Mucosa of rectum (tissue), 2 donors: ENCODE data around the gene UGT1A4.

Experiments used
- H3K27ac ChIP-seq, 2 donors: one replicate each; pipeline ENCODE4 v1.7.0; 2013; ENCODE audit warnings: inconsistent platforms in 2 of 2, low read depth in 2 of 2, low read length in 2 of 2
- H3K27me3 ChIP-seq, 2 donors: one replicate each; pipeline ENCODE4 v1.7.0; 2013; ENCODE audit warnings: low read length in 2 of 2; ENCODE audit not compliant: control insufficient read depth in 2 of 2, insufficient read depth in 2 of 2
- H3K36me3 ChIP-seq, 2 donors: one replicate each; pipeline ENCODE4 v1.7.0; 2013; ENCODE audit warnings: low read length in 2 of 2; ENCODE audit not compliant: control insufficient read depth in 2 of 2, insufficient read depth in 2 of 2
- H3K4me1 ChIP-seq, 2 donors: one replicate each; pipeline ENCODE4 v1.7.0; 2013; ENCODE audit warnings: low read length in 2 of 2, mild to moderate bottlenecking in 1 of 2; ENCODE audit not compliant: control insufficient read depth in 2 of 2, insufficient read depth in 2 of 2
- H3K4me3 ChIP-seq, 2 donors: one replicate each; pipeline ENCODE4 v1.7.0; 2013; ENCODE audit warnings: low read length in 2 of 2
- H3K9ac ChIP-seq, 2 donors: one replicate each; pipeline ENCODE4 v1.7.0; 2013; ENCODE audit warnings: low read length in 2 of 2, low read depth in 1 of 2, mild to moderate bottlenecking in 1 of 2
- H3K9me3 ChIP-seq, 2 donors: one replicate each; pipeline ENCODE4 v1.7.0; 2013; ENCODE audit warnings: low read length in 2 of 2; ENCODE audit not compliant: control insufficient read depth in 2 of 2
- donor health status: healthy.
- donor health status: Normal muscosa, but diverticular disease.

The UGT1A4 gene

DNA sequence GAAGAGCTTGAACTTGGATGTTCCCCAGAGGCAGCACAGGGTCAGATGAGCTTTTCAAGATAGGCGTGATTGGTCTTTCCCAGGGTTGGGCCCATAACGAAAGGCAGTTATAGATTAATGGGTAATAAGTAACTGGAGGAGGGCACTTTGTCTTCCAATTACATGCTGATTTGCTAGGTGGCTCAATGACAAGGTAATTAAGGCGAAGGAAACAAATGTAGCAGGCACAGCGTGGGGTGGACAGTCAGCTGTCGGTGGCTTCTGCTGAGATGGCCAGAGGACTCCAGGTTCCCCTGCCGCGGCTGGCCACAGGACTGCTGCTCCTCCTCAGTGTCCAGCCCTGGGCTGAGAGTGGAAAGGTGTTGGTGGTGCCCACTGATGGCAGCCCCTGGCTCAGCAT lies at the start of gene UGT1A4:
Gene UGT1A4 (plus strand): TSS at position 185 of the 400 bp plus-strand sequence. CDS start 85 bp downstream, at position 270.
- H3K27ac ChIP-seq, result no peak within 1 kb of the TSS
- no peaks in the 10 kb centered on the region for H3K4me1 ChIP-seq
- no peaks in the 10 kb centered on the region for H3K9me3 ChIP-seq
- no peaks in the 10 kb centered on the region for H3K27me3 ChIP-seq
- H3K4me3 ChIP-seq, result no peak within 1 kb of the TSS
- no peak within 1 kb of the TSS for H3K9ac ChIP-seq
- H3K36me3 ChIP-seq, result no peaks in the 10 kb centered on the region

DNA sequence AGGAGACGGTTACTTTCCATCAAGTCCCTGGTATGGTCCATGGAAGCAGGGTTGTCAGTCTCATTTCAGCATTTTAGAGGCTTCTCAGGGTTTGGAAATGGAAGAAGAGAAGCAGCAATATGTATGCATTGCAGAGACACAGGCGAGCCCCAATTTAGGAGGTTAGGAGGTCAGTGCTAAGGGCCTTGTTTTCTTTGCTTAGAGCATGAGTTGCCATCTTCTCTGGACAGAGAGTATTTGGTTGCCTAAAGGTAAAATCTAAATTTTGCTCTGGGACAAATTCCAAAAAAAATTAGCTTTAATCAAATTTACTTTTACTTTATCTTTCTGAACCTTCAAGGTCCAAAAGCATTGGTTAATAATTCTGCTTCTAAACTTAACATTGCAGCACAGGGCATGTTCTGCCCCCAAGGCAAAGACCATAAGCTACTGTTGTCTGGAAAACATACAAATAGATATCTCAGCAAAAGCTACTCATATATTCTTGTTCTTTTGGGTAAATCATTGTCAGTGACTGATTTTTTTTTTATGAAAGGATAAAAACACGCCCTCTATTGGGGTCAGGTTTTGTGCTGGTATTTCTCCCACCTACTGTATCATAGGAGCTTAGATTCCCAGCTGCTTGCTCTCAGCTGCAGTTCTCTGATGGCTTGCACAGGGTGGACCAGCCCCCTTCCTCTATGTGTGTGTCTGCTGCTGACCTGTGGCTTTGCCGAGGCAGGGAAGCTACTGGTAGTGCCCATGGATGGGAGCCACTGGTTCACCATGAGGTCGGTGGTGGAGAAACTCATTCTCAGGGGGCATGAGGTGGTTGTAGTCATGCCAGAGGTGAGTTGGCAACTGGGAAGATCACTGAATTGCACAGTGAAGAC lies 47.0 kb upstream of the UGT1A4 start, which contains the start of gene UGT1A9:
Gene UGT1A9 (plus strand): TSS at position 609 of the 872 bp plus-strand sequence. CDS start 37 bp downstream, at position 646.
- Histone ChIP-seq H3K27ac (no peak within 1 kb of the TSS), H3K27me3 (no peaks in the 10 kb centered on the region), H3K9ac (no peak within 1 kb of the TSS), H3K36me3 (no peaks in the 10 kb centered on the region), H3K4me3 (no peak within 1 kb of the TSS), H3K9me3 (no peaks in the 10 kb centered on the region), H3K4me1 (no peaks in the 10 kb centered on the region)

DNA sequence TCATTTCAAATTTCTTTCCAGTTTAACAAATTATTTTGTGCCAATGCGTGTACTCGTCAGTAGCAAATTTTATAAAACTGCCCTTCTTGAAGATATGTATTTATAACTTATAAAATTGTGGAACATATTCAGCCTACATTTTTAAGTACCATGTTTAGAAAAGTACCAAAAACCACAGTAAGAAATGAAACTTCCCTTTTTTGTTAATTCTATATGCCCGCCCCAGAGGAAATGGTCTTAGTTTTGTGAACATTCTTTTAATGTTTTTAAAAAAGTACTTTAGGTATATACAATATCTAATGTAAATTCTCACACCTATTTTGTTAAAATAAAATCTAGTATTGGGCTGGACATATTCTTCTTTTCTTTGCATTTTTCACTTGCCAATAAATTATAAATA lies 45.6 kb upstream of the UGT1A4 start:
- no peak overlapping the region for H3K27ac ChIP-seq
- no peak overlapping the region for H3K9ac ChIP-seq
- no peak overlapping the region for H3K4me3 ChIP-seq
- H3K4me1 ChIP-seq, result no peaks in the 10 kb centered on the region
- no peaks in the 10 kb centered on the region for H3K36me3 ChIP-seq
- H3K27me3 ChIP-seq, result no peaks in the 10 kb centered on the region
- no peaks in the 10 kb centered on the region for H3K9me3 ChIP-seq

DNA sequence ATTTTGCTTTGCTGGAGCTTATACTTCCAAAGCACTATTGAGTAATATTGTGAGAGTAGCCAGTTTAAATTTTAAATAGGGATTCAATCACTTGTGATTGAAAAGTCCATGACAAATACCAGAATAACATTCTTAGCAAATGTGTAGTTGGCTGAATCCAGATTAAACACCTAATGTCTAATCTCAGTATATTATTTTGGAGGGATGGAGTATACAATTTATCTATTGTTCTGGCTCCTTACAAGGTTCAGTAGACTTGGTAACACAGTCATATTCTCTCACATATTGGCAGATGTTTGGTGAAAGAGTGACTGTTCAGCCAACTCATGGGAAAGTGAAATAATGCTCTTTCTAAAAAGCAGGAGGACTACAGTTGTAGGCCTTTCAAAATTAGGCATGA lies 44.6 kb upstream of the UGT1A4 start:
- Histone ChIP-seq H3K9ac (no peak overlapping the region), H3K4me3 (no peak overlapping the region), H3K27me3 (no peaks in the 10 kb centered on the region), H3K27ac (no peak overlapping the region), H3K4me1 (no peaks in the 10 kb centered on the region), H3K9me3 (no peaks in the 10 kb centered on the region), H3K36me3 (no peaks in the 10 kb centered on the region)

DNA sequence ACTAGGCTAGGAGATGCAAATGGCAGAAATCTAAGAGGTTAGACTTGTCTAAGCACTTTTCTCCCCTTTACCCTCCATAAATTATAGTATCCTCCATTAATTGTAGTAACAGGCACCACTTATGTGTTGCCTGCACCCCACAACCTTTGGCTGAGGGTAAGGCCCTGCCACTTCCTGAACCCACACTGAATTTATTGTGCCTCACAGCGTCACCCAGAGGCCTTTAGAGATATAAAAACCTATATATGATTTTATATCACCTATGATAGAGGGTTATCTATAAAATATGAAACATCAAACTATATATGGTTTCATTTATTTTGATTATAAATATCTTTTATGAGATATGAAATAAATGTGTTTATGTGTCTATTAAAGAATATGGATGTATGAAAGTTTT lies 44.2 kb upstream of the UGT1A4 start:
- H3K9me3 ChIP-seq, result no peaks in the 10 kb centered on the region
- H3K4me1 ChIP-seq, result peaks cover 0 to 3% of the 10 kb centered on the region in 2 donors
- no peak overlapping the region for H3K9ac ChIP-seq
- H3K4me3 ChIP-seq, result no peak overlapping the region
- H3K27me3 ChIP-seq, result no peaks in the 10 kb centered on the region
- no peaks in the 10 kb centered on the region for H3K36me3 ChIP-seq
- H3K27ac ChIP-seq, result no peak overlapping the region

DNA sequence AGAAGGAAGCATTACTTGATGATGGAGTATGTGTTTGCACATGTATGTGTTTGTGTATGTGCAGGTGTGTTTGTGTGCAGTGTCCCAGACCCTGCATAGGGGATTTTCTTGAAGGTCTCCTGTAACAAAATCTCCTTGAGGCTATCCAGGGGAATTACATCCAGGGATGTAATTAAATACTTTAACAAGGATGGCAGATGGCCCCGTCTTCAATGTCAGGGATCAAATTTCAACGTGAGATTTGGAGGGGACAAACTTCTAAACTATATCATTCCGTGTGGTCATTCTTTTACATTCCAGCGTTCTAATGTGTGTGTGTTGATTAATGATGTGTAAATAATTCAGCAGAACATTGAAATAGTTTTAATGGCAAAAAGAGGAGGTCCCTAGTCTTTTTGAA lies 43.5 kb upstream of the UGT1A4 start:
- Histone ChIP-seq H3K4me1 (peaks cover 0 to 3% of the 10 kb centered on the region in 2 donors), H3K27me3 (no peaks in the 10 kb centered on the region), H3K9me3 (no peaks in the 10 kb centered on the region), H3K27ac (no peak overlapping the region), H3K36me3 (no peaks in the 10 kb centered on the region), H3K4me3 (no peak overlapping the region), H3K9ac (no peak overlapping the region)

DNA sequence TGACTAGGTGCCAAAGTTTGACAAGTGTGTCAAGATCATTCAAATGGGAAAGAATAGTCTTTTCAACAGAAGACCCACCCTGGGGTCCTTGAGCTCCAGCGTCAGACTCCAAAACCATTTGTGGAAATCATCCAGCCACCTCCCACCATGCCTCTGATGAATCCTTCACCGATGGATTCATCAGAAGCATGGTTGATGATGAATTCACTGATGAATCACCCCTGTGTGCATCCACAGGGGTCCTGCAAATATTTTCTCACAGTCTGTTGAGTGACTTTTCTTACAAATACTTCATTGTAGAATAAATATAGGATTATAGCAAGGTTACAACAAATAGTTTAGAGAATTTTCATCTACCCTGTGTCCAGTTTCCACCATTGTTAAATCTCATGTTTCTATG lies 42.5 kb upstream of the UGT1A4 start:
- Histone ChIP-seq H3K27ac (no peak overlapping the region), H3K9ac (no peak overlapping the region), H3K36me3 (no peaks in the 10 kb centered on the region), H3K27me3 (no peaks in the 10 kb centered on the region), H3K4me1 (peaks cover 0 to 3% of the 10 kb centered on the region in 2 donors), H3K4me3 (no peak overlapping the region), H3K9me3 (no peaks in the 10 kb centered on the region)

DNA sequence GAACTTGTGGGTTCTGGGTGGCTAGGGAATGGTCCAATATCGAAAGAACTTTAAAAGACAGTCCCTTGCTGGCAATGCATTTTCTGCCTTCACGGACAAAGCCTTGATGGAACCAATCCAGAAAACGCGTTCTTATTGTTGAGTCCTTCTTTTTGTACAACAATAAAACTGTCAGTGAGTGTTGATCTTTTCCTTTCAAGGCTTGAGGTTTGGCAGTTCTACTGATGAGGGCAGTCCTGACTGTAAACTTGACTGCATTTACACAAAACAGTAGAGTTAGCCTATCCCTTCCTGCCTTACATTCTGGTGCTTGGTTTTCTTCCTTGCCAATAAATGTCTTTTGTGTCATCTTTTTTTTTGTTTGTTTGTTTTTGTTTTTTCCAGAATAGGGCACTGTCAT lies 39.3 kb upstream of the UGT1A4 start:
- H3K27ac ChIP-seq, result no peak overlapping the region

DNA sequence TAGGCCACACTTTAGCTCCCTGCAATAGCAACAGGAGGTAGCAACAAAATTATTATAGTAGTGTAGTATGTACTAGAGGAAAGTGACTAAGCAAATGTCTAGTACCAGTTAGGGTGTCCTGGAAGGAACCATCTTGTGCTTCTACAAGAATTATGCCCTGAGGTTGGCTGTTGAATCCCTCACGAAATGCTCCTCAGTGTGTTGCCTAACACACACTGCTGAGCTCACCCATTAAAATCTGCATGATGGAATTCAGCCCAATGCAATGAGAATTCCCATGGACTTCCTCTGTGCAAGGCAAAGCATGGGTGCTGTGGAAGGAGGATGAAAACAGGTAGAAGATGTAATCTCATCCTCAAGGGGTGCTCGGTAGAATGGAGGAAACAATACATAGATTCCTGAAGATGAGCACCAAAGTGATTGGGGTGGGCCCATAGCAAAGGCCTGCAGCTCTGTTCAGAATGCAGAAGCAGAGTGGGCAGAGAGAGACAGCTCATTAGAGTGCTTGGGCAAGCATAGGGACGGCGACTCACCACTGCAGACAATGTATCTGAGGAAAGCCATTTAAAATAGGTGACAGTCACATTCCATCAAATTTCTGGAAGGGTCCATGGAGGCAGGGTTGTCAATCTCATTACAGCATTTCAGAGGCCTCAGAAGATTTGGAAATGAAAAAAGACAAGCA lies 38.0 kb upstream of the UGT1A4 start:
- Histone ChIP-seq H3K4me1 (peaks cover 4 to 9% of the 10 kb centered on the region in 2 donors), H3K9ac (no peak overlapping the region), H3K9me3 (no peaks in the 10 kb centered on the region), H3K4me3 (no peak overlapping the region), H3K27me3 (no peaks in the 10 kb centered on the region), H3K36me3 (peaks cover 0 to 2% of the 10 kb centered on the region in 2 donors), H3K27ac (no peak overlapping the region)

More for the DNA sequence above, 39.3 kb upstream of the UGT1A4 start:
- H3K4me3 ChIP-seq, result no peak overlapping the region
- H3K9me3 ChIP-seq, result no peaks in the 10 kb centered on the region
- no peaks in the 10 kb centered on the region for H3K27me3 ChIP-seq
- H3K9ac ChIP-seq, result no peak overlapping the region
- H3K36me3 ChIP-seq, result peaks cover 0 to 2% of the 10 kb centered on the region in 2 donors
- peaks cover 3% of the 10 kb centered on the region in 2 donors for H3K4me1 ChIP-seq

DNA sequence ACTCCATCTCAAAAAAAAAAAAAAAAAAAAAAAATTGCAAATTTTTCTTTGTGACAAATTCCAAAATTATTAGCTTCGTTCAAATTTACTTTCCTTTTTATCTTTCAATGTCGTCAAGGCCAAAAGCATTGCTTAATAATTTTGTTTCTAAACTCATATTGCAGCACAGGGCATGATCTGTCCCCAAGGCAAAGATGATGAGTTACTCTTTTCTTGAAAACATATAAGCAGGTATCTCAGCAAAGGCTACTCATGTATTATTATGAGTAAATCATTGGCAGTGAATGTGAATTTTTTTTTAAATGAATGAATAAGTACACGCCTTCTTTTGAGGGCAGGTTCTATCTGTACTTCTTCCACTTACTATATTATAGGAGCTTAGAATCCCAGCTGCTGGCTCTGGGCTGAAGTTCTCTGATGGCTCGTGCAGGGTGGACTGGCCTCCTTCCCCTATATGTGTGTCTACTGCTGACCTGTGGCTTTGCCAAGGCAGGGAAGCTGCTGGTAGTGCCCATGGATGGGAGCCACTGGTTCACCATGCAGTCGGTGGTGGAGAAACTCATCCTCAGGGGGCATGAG lies 36.9 kb upstream of the UGT1A4 start, which contains the start of gene UGT1A7:
Gene UGT1A7 (plus strand): TSS at position 381 of the 579 bp plus-strand sequence. CDS start 37 bp downstream, at position 418.
- no peaks in the 10 kb centered on the region for H3K27me3 ChIP-seq
- peaks cover 4 to 10% of the 10 kb centered on the region in 2 donors for H3K4me1 ChIP-seq
- no peaks in the 10 kb centered on the region for H3K9me3 ChIP-seq
- peaks cover 0 to 2% of the 10 kb centered on the region in 2 donors for H3K36me3 ChIP-seq
- H3K27ac ChIP-seq, result no peak within 1 kb of the TSS
- no peak within 1 kb of the TSS for H3K4me3 ChIP-seq
- H3K9ac ChIP-seq, result no peak within 1 kb of the TSS
